Left lung (tissue), 10 donors: ENCODE data around the gene DNAH1. TPM values are rescaled to one million over a fixed set of nuclear protein-coding genes. Genes with fewer than 3 reads are reported as not detected.
"Not testable (repeated sequence)": the region's sequence is repeated elsewhere in the genome, so short reads cannot be mapped to it uniquely, and the experiment has no call there.

Experiments
- ATAC-seq: fragments of 200-7000 bp; cut with Tn5 transposase; one replicate; pipeline ENCODE4 v1.9.1; 2020; ENCODE audit warnings: moderate library complexity
- DNase-seq, 4 donors: peaks; one replicate each; pipeline ENCODE4 v3.0.0-alpha.2; 2013 to 2020
- H3K27ac ChIP-seq, 2 donors: fragments of 200-600 bp; sonication (generic) in 1 of 2; one replicate each; pipeline versions ENCODE4 v1.5.0 to v1.8.0; 2020 to 2021
- H3K27me3 ChIP-seq, 2 donors: fragments of 200-600 bp; sonication (generic) in 1 of 2; one replicate each; pipeline versions ENCODE4 v1.5.0 to v1.8.0; 2020 to 2021
- H3K36me3 ChIP-seq, 2 donors: fragments of 200-600 bp; sonication (generic) in 1 of 2; one replicate each; pipeline versions ENCODE4 v1.5.0 to v1.8.0; 2020 to 2021
- H3K4me1 ChIP-seq, 2 donors: fragments of 200-600 bp; one replicate each; pipeline ENCODE4 v1.8.0; 2021
- H3K4me3 ChIP-seq, 2 donors: fragments of 200-600 bp; sonication (generic) in 1 of 2; one replicate each; pipeline versions ENCODE4 v1.5.0 to v1.8.0; 2020 to 2021; ENCODE audit warnings: mild to moderate bottlenecking in 1 of 2
- H3K9me3 ChIP-seq, 2 donors: fragments of 200-600 bp; sonication (generic) in 1 of 2; one replicate each; pipeline versions ENCODE4 v1.5.0 to v1.8.0; 2020 to 2021
- CTCF ChIP-seq, 2 donors: fragments of 200-600 bp; sonication (generic) in 1 of 2; IDR thresholded peaks; one replicate each; pipeline versions ENCODE4 v1.5.0 to v1.8.0; 2021; ENCODE audit warnings: antibody characterized with exemption in 2 of 2
- intact Hi-C, 2 donors: fragments of 100-400 bp; cut with DNase I; formaldehyde crosslinking; loops; one replicate each; pipeline versions ENCODE4 v1.11.2 to v1.14.2; 2022
- polyA plus RNA-seq, 6 donors: library from polyadenylated mRNA; unstranded; fragments of 120-200 nt; gene quantifications; one replicate each; pipeline ENCODE4 v1.2.1, GENCODE V29; 2013; ENCODE audit not compliant: insufficient read length in 6 of 6
- total RNA-seq, 2 donors: library from RNA; stranded (reverse); fragmentation: NEBNext Ultra II Directional; extraction: Animal tissue kit (Norgen Biotek cat#: 25700); gene quantifications; one replicate each; pipeline ENCODE4 v1.2.1, GENCODE V29; 2021
- donor health status: DM: no; HTN: yes; CAD: no.
- donor health status: DM: no; HTN: no; CAD: no.

Gene DNAH1
- total and polyA plus RNA-seq, 8 donors, result 6.5 to 14.0 (median 9.9) TPM

DNA sequence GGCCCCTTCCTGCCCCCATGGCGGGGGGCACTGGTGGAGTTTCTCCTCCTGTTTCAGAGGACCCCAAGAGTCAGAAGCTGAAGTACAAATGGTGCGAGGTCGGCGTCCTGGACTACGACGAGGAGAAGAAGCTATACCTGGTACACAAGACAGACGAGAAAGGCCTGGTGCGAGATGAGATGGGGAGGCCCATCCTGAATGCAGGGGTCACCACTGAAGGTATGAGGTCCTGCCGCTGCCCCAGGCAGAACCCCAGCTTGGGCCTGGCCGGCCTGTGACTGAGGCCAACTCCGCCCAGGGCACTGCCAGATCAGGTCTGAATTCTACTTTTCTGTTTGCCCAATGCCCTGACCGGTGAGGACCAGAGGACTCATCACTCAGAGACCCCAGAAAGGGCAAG, 15.0 kb downstream of the DNAH1 start:
- H3K36me3 ChIP-seq, result peaks cover 0 to 34% of the 10 kb centered on the region in 2 donors
- H3K4me3 ChIP-seq, result no peak overlapping the region
- intact Hi-C loops, result no loop called here
- no peak for ATAC-seq
- peak in 1 of 4 donors; percentile 59 for DNase-seq
- no peaks in the 10 kb centered on the region for H3K4me1 ChIP-seq
- no peaks in the 10 kb centered on the region for H3K9me3 ChIP-seq
- no peak for TF ChIP-seq CTCF (IDR thresholded peaks at IDR 0.05)
- no peaks in the 10 kb centered on the region for H3K27me3 ChIP-seq
- H3K27ac ChIP-seq, result no peak overlapping the region

- H3K27me3 ChIP-seq, result no peaks in the 10 kb centered on the region
- ATAC-seq (no peak), DNase-seq (peak in 1 of 4 donors; percentile 55)
- no peak for TF ChIP-seq CTCF (IDR thresholded peaks at IDR 0.05)
- intact Hi-C loops, result no loop called here
- no peak overlapping the region for H3K27ac ChIP-seq
- H3K9me3 ChIP-seq, result no peaks in the 10 kb centered on the region
- no peaks in the 10 kb centered on the region for H3K4me1 ChIP-seq
- H3K36me3 ChIP-seq, result peaks cover 0 to 38% of the 10 kb centered on the region in 2 donors
- H3K4me3 ChIP-seq, result no peak overlapping the region
These were observed 15.8 kb downstream of the DNAH1 start for GRCh38 chr3:52331906-52332305.

DNA sequence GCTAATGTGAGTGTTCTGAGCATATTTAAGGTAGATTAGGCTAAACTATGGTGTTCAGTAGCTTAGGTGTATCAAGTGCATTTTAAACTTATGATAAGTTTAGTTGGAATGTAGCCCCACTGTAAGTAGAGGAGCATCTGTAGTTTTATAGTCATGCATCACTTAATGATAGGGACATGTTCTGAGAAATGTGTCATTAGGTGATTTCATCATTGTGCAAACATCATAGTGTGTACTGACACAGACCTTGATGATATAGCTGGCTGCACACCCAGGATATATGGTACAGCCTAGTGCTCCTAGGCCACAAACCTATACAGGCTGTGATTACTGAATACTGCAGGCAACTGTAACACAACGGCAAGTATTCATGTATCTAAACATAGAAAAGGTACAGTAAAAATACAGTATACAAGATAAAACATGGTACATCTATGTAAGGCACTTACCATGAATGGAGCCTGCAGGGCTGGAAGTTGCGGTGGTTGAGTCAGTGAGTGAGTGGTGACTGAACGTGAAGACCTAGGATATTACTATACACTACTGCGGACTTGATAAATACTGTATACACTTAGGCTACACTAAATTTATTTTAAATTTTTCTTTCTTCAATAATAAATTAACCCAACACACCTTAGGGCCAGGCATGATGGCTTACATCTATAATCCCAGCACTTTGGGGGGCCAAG, 17.9 kb downstream of the DNAH1 start:
- no peak overlapping the region for H3K4me3 ChIP-seq
- no peaks in the 10 kb centered on the region for H3K9me3 ChIP-seq
- no peak for TF ChIP-seq CTCF (IDR thresholded peaks at IDR 0.05)
- intact Hi-C loops, result no loop called here
- DNase-seq (no peak), ATAC-seq (no peak)
- H3K36me3 ChIP-seq, result peaks cover 0 to 28% of the 10 kb centered on the region in 2 donors
- H3K27me3 ChIP-seq, result no peaks in the 10 kb centered on the region
- no peak overlapping the region for H3K27ac ChIP-seq
- no peaks in the 10 kb centered on the region for H3K4me1 ChIP-seq

DNA sequence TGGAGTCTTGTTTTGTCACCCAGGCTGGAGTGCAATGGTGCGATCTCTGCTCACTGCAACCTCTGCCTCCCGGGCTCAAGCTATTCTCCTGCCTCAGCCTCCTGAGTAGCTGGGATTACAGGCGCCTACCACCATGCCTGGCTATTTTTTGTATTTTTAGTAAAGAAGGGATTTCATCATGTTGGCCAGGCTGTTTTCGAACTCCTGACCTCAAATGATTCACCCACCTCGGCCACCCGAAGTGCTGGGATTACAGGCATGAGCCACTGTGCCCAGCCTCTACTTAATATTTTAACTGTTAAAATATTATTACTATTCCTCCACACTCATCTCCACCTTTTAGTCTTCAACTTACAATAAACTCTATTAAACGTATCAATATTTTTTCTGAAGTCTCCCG, 22.0 kb downstream of the DNAH1 start:
- intact Hi-C loops, result loop anchor here in 1 of 2 donors (5.0 kb wide), 1 partner anchor 46 kb away; no protein-coding TSS in a partner anchor

DNA sequence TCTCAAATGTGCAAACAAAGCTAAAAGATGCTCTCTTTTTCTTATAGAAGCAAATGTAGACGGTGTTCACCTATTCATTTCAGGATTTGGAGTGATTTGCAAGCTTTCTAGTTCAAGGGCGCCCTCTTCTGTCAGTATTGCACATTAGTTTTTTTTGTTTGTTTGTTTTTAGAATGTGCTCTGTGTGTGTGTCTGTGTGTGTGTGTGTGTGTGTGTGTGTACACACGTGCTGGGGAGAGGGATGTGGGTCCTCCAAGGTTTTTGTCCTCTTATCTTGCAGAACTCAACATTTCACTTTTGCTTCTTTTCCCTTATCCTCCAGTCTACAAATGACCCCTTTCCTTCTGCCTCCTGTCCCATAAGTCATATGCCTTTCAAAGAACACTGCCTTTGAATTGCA, 23.5 kb downstream of the DNAH1 start:
- peak; percentile 39 to 48 for TF ChIP-seq CTCF (IDR thresholded peaks at IDR 0.05)
- intact Hi-C loops, result loop anchor here (5.0 to 10.0 kb wide), 3 partner anchors 47 to 115 kb away; partner anchors contain the start of gene TLR9 (in 1 of the 2)
- Histone ChIP-seq H3K27ac (no peak overlapping the region), H3K4me1 (peaks cover 0 to 13% of the 10 kb centered on the region in 2 donors), H3K27me3 (no peaks in the 10 kb centered on the region), H3K36me3 (peaks cover 0 to 9% of the 10 kb centered on the region in 2 donors), H3K4me3 (no peak overlapping the region), H3K9me3 (no peaks in the 10 kb centered on the region)
- ATAC-seq, result peak; percentile 89
- peak in 2 of 4 donors; percentile 67 to 80 for DNase-seq

More for the DNA sequence above, 22.0 kb downstream of the DNAH1 start:
- peaks cover 0 to 13% of the 10 kb centered on the region in 2 donors for H3K4me1 ChIP-seq
- not testable (repeated sequence) for H3K9me3 ChIP-seq, ATAC-seq, H3K4me3 ChIP-seq, H3K27ac ChIP-seq, H3K27me3 ChIP-seq, H3K36me3 ChIP-seq
- DNase-seq, result peak in 1 of 4 donors; percentile 3
